HEK293 (cell line): ENCODE results near the gene GLCCI1.

Source experiments
- GLI4 ChIP-seq: fragments of 450-650 bp; formaldehyde crosslinking; IDR thresholded peaks from 2 replicates; pipeline ENCODE4 v1.5.1; 2016; ENCODE audit warnings: missing biosample characterization, missing genetic modification characterization
- HOXA7 ChIP-seq: sonication (generic); formaldehyde crosslinking; IDR thresholded peaks from 2 replicates; pipeline ENCODE4 v1.8.1; 2022; ENCODE audit warnings: missing genetic modification reagents, borderline replicate concordance
- KLF17 ChIP-seq: fragments of 450-650 bp; formaldehyde crosslinking; IDR thresholded peaks from 2 replicates; pipeline ENCODE4 v1.5.1; 2016; ENCODE audit warnings: missing biosample characterization, missing genetic modification characterization
- PRDM6 ChIP-seq: fragments of 450-650 bp; formaldehyde crosslinking; IDR thresholded peaks from 2 replicates; pipeline ENCODE4 v1.5.1; 2017; ENCODE audit warnings: missing biosample characterization, missing genetic modification characterization
- ZBTB44 ChIP-seq: fragments of 450-650 bp; IDR thresholded peaks from 2 replicates; pipeline ENCODE4 v1.5.1; 2018; ENCODE audit warnings: missing biosample characterization, mild to moderate bottlenecking, missing genetic modification characterization
- ZEB2 ChIP-seq: fragments of 450-650 bp; formaldehyde crosslinking; IDR thresholded peaks from 2 replicates; pipeline ENCODE4 v1.5.1; 2016; ENCODE audit warnings: missing biosample characterization, missing genetic modification characterization
- ZFP3 ChIP-seq: fragments of 450-650 bp; formaldehyde crosslinking; IDR thresholded peaks from 2 replicates; pipeline ENCODE4 v1.5.1; 2016; ENCODE audit warnings: low read depth, missing biosample characterization, missing genetic modification characterization
- ZIC2 ChIP-seq: fragments of 450-650 bp; formaldehyde crosslinking; IDR thresholded peaks from 2 replicates; pipeline ENCODE4 v1.5.1; 2016; ENCODE audit warnings: missing biosample characterization, missing genetic modification characterization
- ZNF10 ChIP-seq: fragments of 450-650 bp; formaldehyde crosslinking; IDR thresholded peaks from 2 replicates; pipeline ENCODE4 v1.5.1; 2017; ENCODE audit warnings: missing biosample characterization, missing genetic modification characterization
- ZNF114 ChIP-seq: fragments of 450-650 bp; formaldehyde crosslinking; IDR thresholded peaks from 2 replicates; pipeline ENCODE4 v1.5.0; 2017; ENCODE audit warnings: missing biosample characterization, missing genetic modification characterization
- ZNF132 ChIP-seq: fragments of 450-650 bp; formaldehyde crosslinking; IDR thresholded peaks from 2 replicates; pipeline ENCODE4 v1.5.1; 2017; ENCODE audit warnings: missing biosample characterization, missing genetic modification characterization, borderline replicate concordance
- ZNF148 ChIP-seq: fragments of 450-650 bp; formaldehyde crosslinking; IDR thresholded peaks from 2 replicates; pipeline ENCODE4 v1.5.0; 2017; ENCODE audit warnings: missing biosample characterization, missing genetic modification characterization, borderline replicate concordance
- ZNF155 ChIP-seq: fragments of 450-650 bp; formaldehyde crosslinking; IDR thresholded peaks from 2 replicates; pipeline ENCODE4 v1.5.1; 2016; ENCODE audit warnings: missing biosample characterization, missing genetic modification characterization
- ZNF175 ChIP-seq: fragments of 450-650 bp; formaldehyde crosslinking; IDR thresholded peaks from 2 replicates; pipeline ENCODE4 v1.5.1; 2016; ENCODE audit warnings: missing biosample characterization, missing genetic modification characterization
- ZNF239 ChIP-seq: fragments of 450-650 bp; formaldehyde crosslinking; IDR thresholded peaks from 2 replicates; pipeline ENCODE4 v1.5.1; 2016; ENCODE audit warnings: missing biosample characterization, missing genetic modification characterization
- ZNF26 ChIP-seq: fragments of 450-650 bp; formaldehyde crosslinking; IDR thresholded peaks from 2 replicates; pipeline ENCODE4 v1.5.1; 2016; ENCODE audit warnings: missing biosample characterization, missing genetic modification characterization
- ZNF324 ChIP-seq: fragments of 450-650 bp; formaldehyde crosslinking; IDR thresholded peaks from 2 replicates; pipeline ENCODE4 v1.5.1; 2016; ENCODE audit warnings: missing biosample characterization, missing genetic modification characterization
- ZNF394 ChIP-seq: fragments of 450-650 bp; formaldehyde crosslinking; IDR thresholded peaks from 2 replicates; pipeline ENCODE4 v1.5.1; 2016; ENCODE audit warnings: missing biosample characterization, missing genetic modification characterization, mild to moderate bottlenecking, moderate library complexity, borderline replicate concordance
- ZNF398 ChIP-seq: fragments of 450-650 bp; formaldehyde crosslinking; IDR thresholded peaks from 2 replicates; pipeline ENCODE4 v1.5.1; 2017; ENCODE audit warnings: missing biosample characterization, missing genetic modification characterization
- ZNF404 ChIP-seq: fragments of 450-650 bp; formaldehyde crosslinking; IDR thresholded peaks from 2 replicates; pipeline ENCODE4 v1.5.1; 2017; ENCODE audit warnings: missing biosample characterization, missing genetic modification characterization
- ZNF548 ChIP-seq: fragments of 450-650 bp; formaldehyde crosslinking; IDR thresholded peaks from 2 replicates; pipeline ENCODE4 v1.5.1; 2016; ENCODE audit warnings: missing biosample characterization, missing genetic modification characterization
- ZNF560 ChIP-seq: fragments of 450-650 bp; formaldehyde crosslinking; IDR thresholded peaks from 2 replicates; pipeline ENCODE4 v1.5.1; 2017; ENCODE audit warnings: missing biosample characterization, missing genetic modification characterization, borderline replicate concordance
- ZNF624 ChIP-seq: fragments of 450-650 bp; formaldehyde crosslinking; IDR thresholded peaks from 2 replicates; pipeline ENCODE4 v1.5.1; 2017; ENCODE audit warnings: missing biosample characterization, missing genetic modification characterization
- ZNF664 ChIP-seq: fragments of 450-650 bp; formaldehyde crosslinking; IDR thresholded peaks from 2 replicates; pipeline ENCODE4 v1.5.1; 2016; ENCODE audit warnings: missing biosample characterization, missing genetic modification characterization
- ZNF670 ChIP-seq: fragments of 450-650 bp; formaldehyde crosslinking; IDR thresholded peaks from 2 replicates; pipeline ENCODE4 v1.5.1; 2016; ENCODE audit warnings: missing biosample characterization, missing genetic modification characterization, low read depth
- ZNF677 ChIP-seq: fragments of 450-650 bp; IDR thresholded peaks from 2 replicates; pipeline ENCODE4 v1.5.0; 2018; ENCODE audit warnings: missing biosample characterization, mild to moderate bottlenecking, missing genetic modification characterization, moderate library complexity
- ZNF707 ChIP-seq: fragments of 450-650 bp; formaldehyde crosslinking; IDR thresholded peaks from 2 replicates; pipeline ENCODE4 v1.5.1; 2016; ENCODE audit warnings: missing biosample characterization, missing genetic modification characterization
- ZNF76 ChIP-seq: fragments of 450-650 bp; formaldehyde crosslinking; IDR thresholded peaks from 2 replicates; pipeline ENCODE4; 2016; ENCODE audit warnings: low read depth, missing biosample characterization, missing genetic modification characterization, borderline replicate concordance
- ZNF843 ChIP-seq: fragments of 450-650 bp; formaldehyde crosslinking; IDR thresholded peaks from 2 replicates; pipeline ENCODE4 v1.5.1; 2016; ENCODE audit warnings: missing biosample characterization, missing genetic modification characterization
- ZSCAN4 ChIP-seq: fragments of 450-650 bp; formaldehyde crosslinking; IDR thresholded peaks from 2 replicates; pipeline ENCODE4 v1.5.1; 2017; ENCODE audit warnings: missing biosample characterization, missing genetic modification characterization

Gene GLCCI1

GRCh38 chr7:8063706-8064297, 95.2 kb downstream of the GLCCI1 start (continued):
- TF ChIP-seq ZNF843 (tag by site-specific recombination) (peak; percentile 87), ZNF175 (tag by site-specific recombination) (no peak), PRDM6 (tag by site-specific recombination) (0 out of 2 replicates have a peak, but pooled peaks have one; percentile 26), ZNF324 (tag by site-specific recombination) (no peak), ZNF404 (tag by site-specific recombination) (no peak), ZNF664 (tag by site-specific recombination) (no peak), ZNF155 (tag by site-specific recombination) (no peak), ZNF10 (tag by site-specific recombination) (no peak), ZNF148 (no peak), KLF17 (tag by site-specific recombination) (no peak), ZEB2 (tag by site-specific recombination) (no peak), ZNF548 (tag by site-specific recombination) (no peak), GLI4 (no peak), ZBTB44 (tag by site-specific recombination) (no peak), ZNF239 (tag by site-specific recombination) (no peak), ZNF624 (tag by site-specific recombination) (no peak), ZNF677 (tag by site-specific recombination) (no peak), ZNF26 (no peak), ZNF560 (no peak), ZNF398 (no peak), ZNF132 (no peak), ZNF707 (no peak), ZNF76 (tag by site-specific recombination) (no peak), ZSCAN4 (tag by site-specific recombination) (no peak), HOXA7 (CRISPR knock-in tag) (no peak), ZNF670 (tag by site-specific recombination) (no peak), ZFP3 (tag by site-specific recombination) (no peak), ZNF114 (tag by site-specific recombination) (no peak), ZNF394 (no peak), ZIC2 (tag by site-specific recombination) (no peak)
